PC-3 (cell line): ENCODE measurements around the gene DDX53. TPM values are rescaled to one million over a fixed set of nuclear protein-coding genes. Genes with fewer than 3 reads are reported as not detected.

Experiments
- ATAC-seq: fragments of 200-7000 bp; cut with Tn5 transposase; 2 replicates; pipeline ENCODE4 v1.9.1; 2020; ENCODE audit warnings: mild to moderate bottlenecking, moderate library complexity
- BruUV-seq: library from RNA; stranded (reverse); fragments of 400-500 nt; replicated peaks from 2 replicates; lab custom pipeline; 2021; lab: Mats Ljungman, UMichigan
- CTCF ChIA-PET: fragments of 300-600 bp; sonication (Branson Sonifier 250); formaldehyde crosslinking; loops from one replicate; lab custom pipeline; 2022; ENCODE audit warnings: antibody characterized with exemption; lab: Charles Lee
- POLR2A ChIA-PET: fragments of 300-600 bp; sonication (Branson Sonifier 250); formaldehyde crosslinking; loops from one replicate; lab custom pipeline; 2022; ENCODE audit warnings: antibody characterized with exemption; ENCODE audit not compliant: unreplicated experiment; lab: Charles Lee
- DNase-seq: peaks from one replicate; pipeline ENCODE4 v3.0.0-alpha.2; 2015
- H2AFZ ChIP-seq: fragments of 300-600 bp; sonication (generic); 2 replicates; pipeline ENCODE4 v1.6.0; 2016; ENCODE audit warnings: antibody characterized with exemption, low read length
- H3F3A ChIP-seq: fragments of 300-600 bp; sonication (generic); one replicate; pipeline ENCODE4 v1.6.0; 2017; ENCODE audit warnings: antibody characterized with exemption, low read length, control low read depth, mild to moderate bottlenecking; ENCODE audit not compliant: unreplicated experiment
- H3K27ac ChIP-seq: fragments of 300-600 bp; sonication (generic); 2 replicates; pipeline ENCODE4 v1.5.1; 2016; ENCODE audit warnings: mild to moderate bottlenecking, low read length
- H3K27me3 ChIP-seq: fragments of 300-600 bp; sonication (generic); 2 replicates; pipeline ENCODE4 v1.6.1; 2016; ENCODE audit warnings: low read length, mixed read lengths
- H3K36me3 ChIP-seq: fragments of 300-600 bp; sonication (generic); 2 replicates; pipeline ENCODE4 v1.6.1; 2016; ENCODE audit warnings: low read depth, mixed run types, low read length, mixed read lengths
- H3K4me1 ChIP-seq: fragments of 300-600 bp; sonication (generic); 2 replicates; pipeline ENCODE4 v1.5.1; 2016; ENCODE audit warnings: low read length; ENCODE audit not compliant: insufficient read depth
- H3K4me2 ChIP-seq: fragments of 300-600 bp; sonication (generic); 2 replicates; pipeline ENCODE4 v1.6.0; 2016; ENCODE audit warnings: low read length
- H3K4me3 ChIP-seq: fragments of 300-600 bp; sonication (generic); 2 replicates; pipeline ENCODE4 v1.5.1; 2016; ENCODE audit warnings: mild to moderate bottlenecking, low read length, mixed read lengths
- H3K79me2 ChIP-seq: fragments of 300-600 bp; sonication (generic); 2 replicates; pipeline ENCODE4 v1.6.1; 2017; ENCODE audit warnings: low read length, mixed read lengths
- H3K9ac ChIP-seq: fragments of 300-600 bp; sonication (generic); 2 replicates; pipeline ENCODE4 v1.6.0; 2016; ENCODE audit warnings: mild to moderate bottlenecking, low read length
- H3K9me2 ChIP-seq: fragments of 300-600 bp; sonication (generic); replicated peaks from 2 replicates; pipeline ENCODE4 v1.6.1; 2016; ENCODE audit warnings: mixed run types, low read length, mixed read lengths
- H3K9me3 ChIP-seq: fragments of 300-600 bp; sonication (generic); 2 replicates; pipeline ENCODE4 v1.6.1; 2016; ENCODE audit warnings: low read length, mixed read lengths
- H4K20me1 ChIP-seq: fragments of 300-600 bp; sonication (generic); 2 replicates; pipeline ENCODE4 v1.6.1; 2016; ENCODE audit warnings: low read length, mixed read lengths
- EZH2 ChIP-seq: fragments of 300-600 bp; sonication (generic); IDR thresholded peaks from one replicate; pipeline ENCODE4 v1.6.1; 2017; ENCODE audit warnings: antibody characterized with exemption, mild to moderate bottlenecking, low read length; ENCODE audit not compliant: unreplicated experiment
- EZH2phosphoT487 ChIP-seq: fragments of 300-600 bp; sonication (generic); IDR thresholded peaks from 2 replicates; pipeline ENCODE4 v1.6.1; 2018; ENCODE audit warnings: mild to moderate bottlenecking, antibody characterized with exemption, low read length, borderline replicate concordance
- intact Hi-C: fragments of 100-400 bp; cut with micrococcal nuclease; formaldehyde crosslinking; loops from 2 replicates; pipeline ENCODE4 v1.9.0; 2023
- total RNA-seq: library from RNA; depleted of rRNA; stranded (reverse); fragments of >200 nt; gene quantifications from 2 replicates; pipeline ENCODE4 v1.2.3, GENCODE V29; 2014
- TF ChIP-seq, protein P1 (sequence below): fragments of 300-600 bp; sonication (generic); conservative IDR thresholded peaks from 2 replicates; pipeline ENCODE4 v1.5.1; 2017; ENCODE audit warnings: antibody characterized with exemption, low read depth, mild to moderate bottlenecking, low read length

Gene DDX53
- total RNA-seq, 1 experiment from 2014 or later: not detected

DNA sequence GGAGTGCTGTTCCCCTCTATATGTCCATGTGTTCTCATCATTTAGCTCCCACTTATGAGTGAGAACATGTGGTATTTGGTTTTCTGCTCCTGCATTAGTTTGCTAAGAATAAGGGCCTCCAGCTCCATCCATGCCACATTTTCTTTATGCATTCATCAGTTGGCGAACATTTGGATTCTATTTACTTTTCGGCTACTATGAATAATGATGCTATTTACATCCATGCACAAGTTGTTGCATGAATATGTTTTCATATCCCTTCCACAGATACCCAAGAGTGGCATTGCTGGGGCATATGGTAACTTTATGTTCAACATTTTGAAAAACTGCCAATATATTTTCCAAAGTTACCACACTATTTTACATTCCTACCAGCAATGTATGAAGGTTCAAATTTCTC, 13.8 kb upstream of the DDX53 start:
- ChIA-PET CTCF (no interaction called here), POLR2A (no interaction called here)
- no peaks in the 10 kb centered on the region for H3K9me3 ChIP-seq
- H4K20me1 ChIP-seq: no peaks in the 10 kb centered on the region
- H3K9ac ChIP-seq: no peak overlapping the region
- H3K4me2 ChIP-seq: no peak overlapping the region
- H3K36me3 ChIP-seq: no peaks in the 10 kb centered on the region
- ATAC-seq (no peak), DNase-seq (no peak)
- no peak overlapping the region for H3K27ac ChIP-seq
- H3K9me2 ChIP-seq: no peaks in the 10 kb centered on the region
- 0 out of 2 replicates have a peak, but pooled peaks cover 9% of the 10 kb centered on the region for H3K27me3 ChIP-seq
- no TSS peak for BruUV-seq
- H3K4me1 ChIP-seq: no peaks in the 10 kb centered on the region
- H3K79me2 ChIP-seq: no peaks in the 10 kb centered on the region
- no peak overlapping the region for H2AFZ ChIP-seq
- intact Hi-C loops: no loop called here
- H3F3A ChIP-seq: no peaks in the 10 kb centered on the region
- TF ChIP-seq EZH2phosphoT487 (no peak), EZH2 (no peak)
- TF ChIP-seq, protein P1, sequence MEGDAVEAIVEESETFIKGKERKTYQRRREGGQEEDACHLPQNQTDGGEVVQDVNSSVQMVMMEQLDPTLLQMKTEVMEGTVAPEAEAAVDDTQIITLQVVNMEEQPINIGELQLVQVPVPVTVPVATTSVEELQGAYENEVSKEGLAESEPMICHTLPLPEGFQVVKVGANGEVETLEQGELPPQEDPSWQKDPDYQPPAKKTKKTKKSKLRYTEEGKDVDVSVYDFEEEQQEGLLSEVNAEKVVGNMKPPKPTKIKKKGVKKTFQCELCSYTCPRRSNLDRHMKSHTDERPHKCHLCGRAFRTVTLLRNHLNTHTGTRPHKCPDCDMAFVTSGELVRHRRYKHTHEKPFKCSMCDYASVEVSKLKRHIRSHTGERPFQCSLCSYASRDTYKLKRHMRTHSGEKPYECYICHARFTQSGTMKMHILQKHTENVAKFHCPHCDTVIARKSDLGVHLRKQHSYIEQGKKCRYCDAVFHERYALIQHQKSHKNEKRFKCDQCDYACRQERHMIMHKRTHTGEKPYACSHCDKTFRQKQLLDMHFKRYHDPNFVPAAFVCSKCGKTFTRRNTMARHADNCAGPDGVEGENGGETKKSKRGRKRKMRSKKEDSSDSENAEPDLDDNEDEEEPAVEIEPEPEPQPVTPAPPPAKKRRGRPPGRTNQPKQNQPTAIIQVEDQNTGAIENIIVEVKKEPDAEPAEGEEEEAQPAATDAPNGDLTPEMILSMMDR: no peak
- no peak overlapping the region for H3K4me3 ChIP-seq

DNA sequence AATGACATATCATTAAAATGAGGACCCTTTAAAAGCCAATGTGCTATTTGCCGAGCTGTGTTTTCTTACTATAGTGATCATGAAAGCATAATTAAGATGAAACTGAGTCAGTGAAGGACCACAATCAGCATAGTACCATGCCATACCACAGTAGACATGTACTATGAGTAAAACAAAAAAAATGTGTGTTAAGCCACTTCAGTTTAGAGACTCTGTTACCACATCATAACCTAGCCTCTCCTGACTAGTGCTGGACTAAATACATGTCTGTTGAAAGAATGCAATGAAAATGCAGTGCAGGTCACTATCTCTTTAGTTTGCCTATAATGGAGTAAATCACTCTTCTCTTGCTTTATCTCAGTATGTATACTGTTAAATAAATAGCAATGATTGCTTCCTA, 12.3 kb upstream of the DDX53 start:
- Histone ChIP-seq H3K36me3 (no peaks in the 10 kb centered on the region), H4K20me1 (no peaks in the 10 kb centered on the region), H3K4me3 (no peak overlapping the region), H3K4me1 (no peaks in the 10 kb centered on the region), H3K9me2 (no peaks in the 10 kb centered on the region), H3K4me2 (no peak overlapping the region), H3K27ac (no peak overlapping the region), H3F3A (no peaks in the 10 kb centered on the region), H2AFZ (no peak overlapping the region), H3K79me2 (no peaks in the 10 kb centered on the region), H3K9ac (no peak overlapping the region), H3K27me3 (0 out of 2 replicates have a peak, but pooled peaks cover 9% of the 10 kb centered on the region), H3K9me3 (no peaks in the 10 kb centered on the region)
- TF ChIP-seq, protein P1: no peak
- TF ChIP-seq EZH2phosphoT487 (no peak), EZH2 (no peak)
- POLR2A ChIA-PET: no interaction called here
- ATAC-seq: no peak
- no TSS peak for BruUV-seq
- CTCF ChIA-PET: no interaction called here
- intact Hi-C loops: no loop called here
- no peak for DNase-seq

DNA sequence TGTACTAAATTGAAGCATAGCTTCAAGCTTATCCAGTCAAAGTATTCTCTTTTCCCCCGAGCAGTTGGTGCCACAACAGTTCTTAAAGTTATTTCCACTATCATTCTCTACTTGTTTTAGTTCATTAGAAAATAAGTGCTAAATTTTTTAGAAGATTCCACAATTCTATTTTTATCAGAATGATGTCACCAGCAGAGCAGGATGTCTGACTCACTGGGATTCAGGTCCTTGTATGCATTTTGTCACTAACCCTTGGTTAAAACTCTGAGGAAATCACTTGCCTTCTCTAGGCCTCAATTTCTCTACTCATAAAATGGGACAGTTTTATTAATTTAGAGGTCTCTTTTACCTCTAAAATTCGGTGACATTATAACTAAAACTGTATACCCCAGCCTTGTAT, 3.4 kb downstream of the DDX53 start:
- no peaks in the 10 kb centered on the region for H3K9me2 ChIP-seq
- no peak overlapping the region for H3K4me3 ChIP-seq
- DNase-seq: peak; percentile 20
- no peaks in the 10 kb centered on the region for H3K4me1 ChIP-seq
- H3K4me2 ChIP-seq: no peak overlapping the region
- no peak for ATAC-seq
- H3K9me3 ChIP-seq: no peaks in the 10 kb centered on the region
- H3K27me3 ChIP-seq: no peaks in the 10 kb centered on the region
- TF ChIP-seq, protein P1: no peak
- no peak for TF ChIP-seq EZH2phosphoT487
- TF ChIP-seq EZH2: no peak
- ChIA-PET POLR2A (no interaction called here), CTCF (no interaction called here)
- intact Hi-C loops: no loop called here
- no peaks in the 10 kb centered on the region for H3F3A ChIP-seq
- no peak overlapping the region for H3K27ac ChIP-seq
- no peaks in the 10 kb centered on the region for H4K20me1 ChIP-seq
- no TSS peak for BruUV-seq
- no peaks in the 10 kb centered on the region for H3K36me3 ChIP-seq
- no peaks in the 10 kb centered on the region for H3K79me2 ChIP-seq
- no peak overlapping the region for H2AFZ ChIP-seq
- H3K9ac ChIP-seq: no peak overlapping the region
